Stimulated activated CD8-positive, alpha-beta memory T cell treated with anti-CD3 and anti-CD28 coated beads, Interleukin-12 subunit alpha, Interleukin-12 subunit beta, amount 100 ng/mL, for 4 hours (primary cell): Measurements from ENCODE around the gene ETV1.

ENCODE experiments used
- DNase-seq: peaks from one replicate; pipeline ENCODE4 v3.0.0-alpha.2; 2020; ENCODE audit warnings: low read depth

The ETV1 gene

GRCh38 chr7:13989126-13989948 lies at the start of gene ETV1:
ETV1 (minus strand) TSS chr7:13989666; CDS start chr7:13989052, 614 bp downstream.
- DNase-seq, result no peak

- no peak for DNase-seq
Measured at GRCh38 chr7:14024406-14024805, 34.9 kb upstream of the ETV1 start.

- no peak for DNase-seq
Measured at GRCh38 chr7:14023838-14024237, 34.4 kb upstream of the ETV1 start.

GRCh38 chr7:14023342-14023741 lies 33.9 kb upstream of the ETV1 start:
- no peak for DNase-seq

GRCh38 chr7:14021069-14021468 lies 31.6 kb upstream of the ETV1 start:
- DNase-seq, result no peak

GRCh38 chr7:14020339-14020900 lies 31.0 kb upstream of the ETV1 start:
- no peak for DNase-seq

GRCh38 chr7:14018751-14019150 lies 29.3 kb upstream of the ETV1 start:
- DNase-seq, result no peak

- no peak for DNase-seq
Measured at GRCh38 chr7:14016950-14017349, 27.5 kb upstream of the ETV1 start.

GRCh38 chr7:14013898-14014297 lies 24.4 kb upstream of the ETV1 start:
- no peak for DNase-seq

GRCh38 chr7:14009453-14010418 lies 20.3 kb upstream of the ETV1 start:
- DNase-seq, result no peak

- no peak for DNase-seq
Measured at GRCh38 chr7:14001139-14001538, 11.7 kb upstream of the ETV1 start.

- no peak for DNase-seq
Measured at GRCh38 chr7:14000247-14000646, 10.8 kb upstream of the ETV1 start.

GRCh38 chr7:13998866-13999265 lies 9.4 kb upstream of the ETV1 start:
- no peak for DNase-seq

GRCh38 chr7:13992596-13992964 lies 3.1 kb upstream of the ETV1 start:
- no peak for DNase-seq

- DNase-seq, result no peak
Measured at GRCh38 chr7:13991791-13992595, 2.5 kb upstream of the ETV1 start.

- DNase-seq, result peak; percentile 51
Measured at GRCh38 chr7:13990984-13991790, 1.7 kb upstream of the ETV1 start.

GRCh38 chr7:13990319-13990983 lies 985 bp upstream of the ETV1 start:
- no peak for DNase-seq

GRCh38 chr7:13989949-13990305 lies 461 bp upstream of the ETV1 start:
- no peak for DNase-seq

GRCh38 chr7:13988731-13989125 lies 738 bp downstream of the ETV1 start:
- DNase-seq, result no peak

GRCh38 chr7:13988065-13988464 lies 1.4 kb downstream of the ETV1 start:
- DNase-seq, result no peak

GRCh38 chr7:13987395-13987794 lies 2.1 kb downstream of the ETV1 start:
- DNase-seq, result no peak
